ENCODE data around the gene CCDC183. TPM values are rescaled to one million over a fixed set of nuclear protein-coding genes. Genes with fewer than 3 reads are reported as not detected.
"Not testable (repeated sequence)": the region's sequence is repeated elsewhere in the genome, so short reads cannot be mapped to it uniquely, and the experiment has no call there.

Gene CCDC183
- total and polyA plus RNA-seq, 4 donors: 0.20 to 1.8 (median 1.0) TPM

- no peak for TF ChIP-seq HNF4A (conservative IDR thresholded peaks at IDR 0.05)
- no peak for TF ChIP-seq CTCF (IDR thresholded peaks at IDR 0.05; ENCODE audit: low read depth, low read length, missing input control)
- TF ChIP-seq FOXA2 (IDR thresholded peaks at IDR 0.05): no peak
- TF ChIP-seq MAX (IDR thresholded peaks at IDR 0.05): no peak
- no peak for TF ChIP-seq SP1 (IDR thresholded peaks at IDR 0.05)
- no peak for TF ChIP-seq GABPA (IDR thresholded peaks at IDR 0.05 in 1 of 2, conservative IDR thresholded peaks at IDR 0.05 in 1 of 2)
Measured at GRCh38 chr9:136760424-136760823, 35.7 kb upstream of the CCDC183 start (continued).

GRCh38 chr9:136760834-136761544 is 35.1 kb upstream of the CCDC183 start:
- TF ChIP-seq RAD21 (IDR thresholded peaks at IDR 0.05): peak in 1 of 2 donors; percentile 34
- TF ChIP-seq CTCF (IDR thresholded peaks at IDR 0.05; ENCODE audit: low read depth, low read length, missing input control): peak; percentile 35
- H3K27me3 ChIP-seq (ENCODE audit: control insufficient read depth in 4 of 4, insufficient read depth in 4 of 4, low read length in 3 of 4); H3K36me3 ChIP-seq (ENCODE audit: control insufficient read depth in 4 of 4, insufficient read depth in 3 of 4, low read depth in 1 of 4, low read length in 3 of 4); DNase-seq (ENCODE audit: low spot score); H3K9ac ChIP-seq (ENCODE audit: low read depth in 1 of 2, low read length in 2 of 2); H3K4me3 ChIP-seq (ENCODE audit: low read depth in 1 of 3, low read length in 3 of 3); H3K27ac ChIP-seq (ENCODE audit: low read depth in 1 of 2, low read length in 2 of 2); H3K9me3 ChIP-seq (ENCODE audit: control insufficient read depth in 4 of 4, low read length in 3 of 4); H3K4me1 ChIP-seq (ENCODE audit: control insufficient read depth in 4 of 4, insufficient read depth in 4 of 4, low read length in 3 of 4): not testable (repeated sequence)
- WGBS: 46% methylated on average over 22 of the region's 22 CpGs

GRCh38 chr9:136761545-136761981 is 34.6 kb upstream of the CCDC183 start:
- Histone ChIP-seq H3K36me3 (ENCODE audit: control insufficient read depth in 4 of 4, insufficient read depth in 3 of 4, low read depth in 1 of 4, low read length in 3 of 4) (no peaks in the 10 kb centered on the region), H3K9ac (ENCODE audit: low read depth in 1 of 2, low read length in 2 of 2) (no peak overlapping the region), H3K4me1 (ENCODE audit: control insufficient read depth in 4 of 4, insufficient read depth in 4 of 4, low read length in 3 of 4) (no peaks in the 10 kb centered on the region), H3K4me3 (ENCODE audit: low read depth in 1 of 3, low read length in 3 of 3) (no peak overlapping the region), H3K27me3 (ENCODE audit: control insufficient read depth in 4 of 4, insufficient read depth in 4 of 4, low read length in 3 of 4) (no peaks in the 10 kb centered on the region), H3K27ac (ENCODE audit: low read depth in 1 of 2, low read length in 2 of 2) (no peak overlapping the region), H3K9me3 (ENCODE audit: control insufficient read depth in 4 of 4, low read length in 3 of 4) (no peaks in the 10 kb centered on the region)
- WGBS: 90% methylated on average over 13 of the region's 13 CpGs
- DNase-seq (ENCODE audit: low spot score): no peak
- TF ChIP-seq JUND (IDR thresholded peaks at IDR 0.05) (no peak), SP1 (IDR thresholded peaks at IDR 0.05) (no peak), MAX (IDR thresholded peaks at IDR 0.05) (no peak), GABPA (IDR thresholded peaks at IDR 0.05 in 1 of 2, conservative IDR thresholded peaks at IDR 0.05 in 1 of 2) (no peak), NR2F2 (IDR thresholded peaks at IDR 0.05) (no peak), EGR1 (IDR thresholded peaks at IDR 0.05; ENCODE audit: low read depth in 2 of 2) (no peak), CTCF (IDR thresholded peaks at IDR 0.05; ENCODE audit: low read depth, low read length, missing input control) (no peak), RXRA (IDR thresholded peaks at IDR 0.05) (no peak), REST (IDR thresholded peaks at IDR 0.05) (no peak), ZBTB33 (IDR thresholded peaks at IDR 0.05) (no peak), ATF3 (IDR thresholded peaks at IDR 0.05) (no peak), HNF4A (conservative IDR thresholded peaks at IDR 0.05) (no peak), TAF1 (conservative IDR thresholded peaks at IDR 0.05) (no peak), RAD21 (IDR thresholded peaks at IDR 0.05) (no peak)
